ENCODE data around the gene TASP1.

Gene TASP1

GRCh38 chr20:13344671-13345070 is 294.1 kb downstream of the TASP1 start:
- TF ChIP-seq CTCF (conservative IDR thresholded peaks at IDR 0.05; ENCODE audit: control insufficient read depth, insufficient read depth, low read depth, low read length) = no peak
- no peak for DNase-seq (ENCODE audit: low read depth)
- H3K4me3 ChIP-seq (ENCODE audit: control insufficient read depth, low read depth, low read length) = no peak overlapping the region

DNA sequence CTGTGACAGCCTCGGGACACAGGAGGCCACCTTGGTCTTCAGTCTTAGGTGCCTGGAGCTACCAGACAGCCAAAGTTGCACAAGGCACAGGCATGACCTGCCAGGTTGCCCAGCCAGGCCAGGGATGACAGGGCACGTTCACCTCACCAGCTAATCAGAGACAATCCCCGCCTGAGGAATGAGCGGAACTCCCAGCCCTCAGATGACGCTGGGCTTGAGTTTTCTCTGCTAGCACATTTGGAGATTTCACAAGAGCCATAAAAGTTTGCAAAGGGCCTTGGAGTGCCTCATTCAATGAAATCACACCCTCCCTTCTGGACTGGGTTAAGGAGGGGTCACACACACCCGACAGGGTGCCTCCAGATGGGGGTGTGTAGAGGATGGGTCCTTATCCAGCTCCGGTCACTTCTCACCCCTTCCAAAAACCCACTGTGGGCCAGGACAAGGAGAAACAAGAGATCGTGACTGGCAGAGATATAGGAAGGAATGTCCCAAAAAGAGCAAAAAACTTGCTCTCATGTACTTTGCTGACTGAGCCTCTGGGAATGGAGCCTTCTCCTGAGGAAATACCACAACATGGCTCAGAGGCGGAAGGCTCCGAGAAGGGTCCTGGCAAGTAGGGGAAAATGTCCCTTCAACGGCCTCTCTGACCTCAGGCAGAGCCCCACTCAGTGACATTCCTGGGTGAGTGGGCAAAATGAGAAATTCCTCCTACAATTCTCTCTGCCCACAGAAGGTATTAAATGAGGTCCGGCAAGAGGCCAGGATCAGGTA is 296.1 kb downstream of the TASP1 start:
- TF ChIP-seq CTCF (conservative IDR thresholded peaks at IDR 0.05; ENCODE audit: control insufficient read depth, insufficient read depth, low read depth, low read length) = no peak

DNA sequence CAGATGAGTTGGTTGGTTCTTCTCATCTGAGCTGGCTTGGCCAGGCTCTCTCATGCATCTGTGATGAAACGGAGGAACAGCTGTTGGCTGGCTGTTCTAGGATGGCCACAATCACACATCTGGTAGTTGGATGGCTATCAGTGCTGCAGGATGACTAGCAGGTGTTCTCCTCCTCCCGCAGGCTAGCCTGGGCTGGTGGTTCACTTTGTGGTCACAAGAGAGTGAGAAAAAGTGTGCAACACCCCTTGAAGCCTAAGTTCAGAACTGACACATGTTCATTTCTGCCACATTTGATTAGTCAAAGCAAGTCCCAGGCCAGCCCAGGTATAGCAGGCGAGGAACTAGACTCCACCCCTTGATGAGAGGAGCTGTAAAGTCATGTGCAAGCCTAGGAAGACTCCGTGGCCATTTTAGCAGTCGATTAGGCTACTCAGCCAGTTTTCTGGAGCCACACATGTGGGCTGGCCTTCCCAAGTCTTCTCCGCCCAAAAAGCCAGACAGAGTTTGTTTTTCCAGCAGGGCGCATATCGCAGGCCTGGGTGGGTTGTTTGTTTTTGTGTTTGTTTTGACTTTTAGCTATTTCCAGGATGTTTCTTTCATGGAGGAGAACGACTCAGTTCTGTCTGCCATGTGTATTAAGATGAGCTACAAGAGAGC is 296.9 kb downstream of the TASP1 start:
- DNase-seq (ENCODE audit: low read depth) = no peak
- no peak overlapping the region for H3K4me3 ChIP-seq (ENCODE audit: control insufficient read depth, low read depth, low read length)
- no peak for TF ChIP-seq CTCF (conservative IDR thresholded peaks at IDR 0.05; ENCODE audit: control insufficient read depth, insufficient read depth, low read depth, low read length)

More for the DNA sequence above, 296.1 kb downstream of the TASP1 start:
- no peak overlapping the region for H3K4me3 ChIP-seq (ENCODE audit: control insufficient read depth, low read depth, low read length)
- no peak for DNase-seq (ENCODE audit: low read depth)

DNA sequence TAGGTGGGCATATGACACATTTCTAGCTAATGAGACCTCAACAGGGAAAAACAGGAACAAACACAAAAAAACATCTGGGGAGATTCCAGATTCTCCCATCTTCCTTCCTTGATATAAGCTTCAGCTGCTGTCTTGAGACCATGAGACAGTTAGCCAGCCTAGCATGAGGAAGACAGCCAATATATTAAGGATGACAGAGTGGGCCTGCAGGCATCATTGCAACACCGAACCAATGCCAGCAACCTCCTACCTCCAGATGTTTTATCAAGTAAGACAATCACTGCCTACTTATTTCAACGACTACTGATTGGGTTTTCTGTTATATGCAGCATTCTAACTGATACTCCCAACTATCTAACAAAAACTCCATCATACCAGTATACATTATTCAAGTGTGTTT is 298.6 kb downstream of the TASP1 start:
- no peak for TF ChIP-seq CTCF (conservative IDR thresholded peaks at IDR 0.05; ENCODE audit: control insufficient read depth, insufficient read depth, low read depth, low read length)
- peak; percentile 35 for DNase-seq (ENCODE audit: low read depth)
- H3K4me3 ChIP-seq (ENCODE audit: control insufficient read depth, low read depth, low read length) = no peak overlapping the region

Data from fibroblast of mammary gland (primary cell).